ENCODE results near the gene VPS13D.

- TF ChIP-seq CTCF (IDR thresholded peaks at IDR 0.05; ENCODE audit: borderline replicate concordance, extremely low read depth, low read length, poor library complexity, severe bottlenecking), result no peak
- no peak for TF ChIP-seq EZH2 (IDR thresholded peaks at IDR 0.05; ENCODE audit: borderline replicate concordance, low read depth, low read length, severe bottlenecking)
These were observed 231.2 kb downstream of the VPS13D start for GRCh38 chr1:12460911-12461621.
